ENCODE results near the gene SUGCT.

- TF ChIP-seq CTCF (IDR thresholded peaks at IDR 0.05) (no peak), POLR2AphosphoS5 (IDR thresholded peaks at IDR 0.05) (no peak)
Measured at GRCh38 chr7:40297741-40298311, 163.0 kb downstream of the SUGCT start.
